Measurements from ENCODE around the gene RNF114. TPM values are rescaled to one million over a fixed set of nuclear protein-coding genes. Genes with fewer than 3 reads are reported as not detected.

RNF114 gene
- total and polyA plus RNA-seq, 10 of the 15 experiments (the other 5 are each of a cell fraction or from before 2014, with no cell fraction given): 28.0 to 82.3 (median 47.2) TPM

DNA sequence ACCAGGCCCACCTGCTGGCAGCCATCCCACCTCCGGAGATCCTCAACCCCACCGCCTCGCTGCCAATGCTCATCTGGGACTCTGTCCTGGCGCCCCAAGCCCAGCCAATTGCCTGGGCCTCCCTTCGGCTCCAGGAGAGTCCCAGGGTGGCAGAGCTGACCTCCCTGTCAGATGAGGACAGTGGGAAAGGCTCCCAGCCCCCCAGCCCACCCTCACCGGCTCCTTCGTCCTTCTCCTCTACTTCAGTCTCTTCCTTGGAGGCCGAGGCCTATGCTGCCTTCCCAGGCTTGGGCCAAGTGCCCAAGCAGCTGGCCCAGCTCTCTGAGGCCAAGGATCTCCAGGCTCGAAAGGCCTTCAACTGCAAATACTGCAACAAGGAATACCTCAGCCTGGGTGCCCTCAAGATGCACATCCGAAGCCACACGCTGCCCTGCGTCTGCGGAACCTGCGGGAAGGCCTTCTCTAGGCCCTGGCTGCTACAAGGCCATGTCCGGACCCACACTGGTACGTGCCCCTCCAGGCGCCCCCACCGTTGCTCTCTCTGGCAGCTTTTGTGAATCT, 47.7 kb downstream of the RNF114 start:
- no peak overlapping the region for H2AFZ ChIP-seq (ENCODE audit: control insufficient read depth, low read depth, low read length)
- no peaks in the 10 kb centered on the region for H3K9me3 ChIP-seq (replicated peaks; ENCODE audit: control insufficient read depth, insufficient read depth, low read length)
- CTCF ChIA-PET: interaction anchor here (0.6 to 14.7 kb wide), 3 partner anchors 15 to 186 kb away, joined by 3 to 369 read pairs (median 4); no protein-coding TSS in a partner anchor
- SMC1A ChIA-PET (ENCODE audit: uncharacterized antibody, unreplicated experiment): interaction anchor here (0.6 to 2.9 kb wide), 3 partner anchors 87 to 130 kb away, joined by 3 to 14 read pairs (median 3); no protein-coding TSS in a partner anchor
- no TSS peak for BruUV-seq (replicated peaks)
- no peak overlapping the region for H3K27ac ChIP-seq (ENCODE audit: control insufficient read depth, insufficient read depth)
- no peaks in the 10 kb centered on the region for H3K79me2 ChIP-seq (ENCODE audit: control insufficient read depth, insufficient read depth, low read length)
- RAD21 ChIA-PET (ENCODE audit: unreplicated experiment): interaction anchor here (11.4 kb wide), 1 partner anchor 85 kb away, joined by 234 read pairs; no protein-coding TSS in a partner anchor
- no peak overlapping the region for H3K9ac ChIP-seq (ENCODE audit: control insufficient read depth, insufficient read depth, low read length)
- H3K36me3 ChIP-seq (ENCODE audit: control insufficient read depth in 2 of 2, insufficient read depth in 2 of 2, low read length in 1 of 2): no peaks in the 10 kb centered on the region
- H3K27me3 ChIP-seq (replicated peaks in 1 of 2; ENCODE audit: control insufficient read depth in 2 of 2, insufficient read depth in 2 of 2, low read length in 1 of 2): no peaks in the 10 kb centered on the region
- TF ChIP-seq, protein P1, sequence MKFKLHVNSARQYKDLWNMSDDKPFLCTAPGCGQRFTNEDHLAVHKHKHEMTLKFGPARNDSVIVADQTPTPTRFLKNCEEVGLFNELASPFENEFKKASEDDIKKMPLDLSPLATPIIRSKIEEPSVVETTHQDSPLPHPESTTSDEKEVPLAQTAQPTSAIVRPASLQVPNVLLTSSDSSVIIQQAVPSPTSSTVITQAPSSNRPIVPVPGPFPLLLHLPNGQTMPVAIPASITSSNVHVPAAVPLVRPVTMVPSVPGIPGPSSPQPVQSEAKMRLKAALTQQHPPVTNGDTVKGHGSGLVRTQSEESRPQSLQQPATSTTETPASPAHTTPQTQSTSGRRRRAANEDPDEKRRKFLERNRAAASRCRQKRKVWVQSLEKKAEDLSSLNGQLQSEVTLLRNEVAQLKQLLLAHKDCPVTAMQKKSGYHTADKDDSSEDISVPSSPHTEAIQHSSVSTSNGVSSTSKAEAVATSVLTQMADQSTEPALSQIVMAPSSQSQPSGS (IDR thresholded peaks at IDR 0.05; ENCODE audit: low read length): no peak
- TF ChIP-seq, protein P2, sequence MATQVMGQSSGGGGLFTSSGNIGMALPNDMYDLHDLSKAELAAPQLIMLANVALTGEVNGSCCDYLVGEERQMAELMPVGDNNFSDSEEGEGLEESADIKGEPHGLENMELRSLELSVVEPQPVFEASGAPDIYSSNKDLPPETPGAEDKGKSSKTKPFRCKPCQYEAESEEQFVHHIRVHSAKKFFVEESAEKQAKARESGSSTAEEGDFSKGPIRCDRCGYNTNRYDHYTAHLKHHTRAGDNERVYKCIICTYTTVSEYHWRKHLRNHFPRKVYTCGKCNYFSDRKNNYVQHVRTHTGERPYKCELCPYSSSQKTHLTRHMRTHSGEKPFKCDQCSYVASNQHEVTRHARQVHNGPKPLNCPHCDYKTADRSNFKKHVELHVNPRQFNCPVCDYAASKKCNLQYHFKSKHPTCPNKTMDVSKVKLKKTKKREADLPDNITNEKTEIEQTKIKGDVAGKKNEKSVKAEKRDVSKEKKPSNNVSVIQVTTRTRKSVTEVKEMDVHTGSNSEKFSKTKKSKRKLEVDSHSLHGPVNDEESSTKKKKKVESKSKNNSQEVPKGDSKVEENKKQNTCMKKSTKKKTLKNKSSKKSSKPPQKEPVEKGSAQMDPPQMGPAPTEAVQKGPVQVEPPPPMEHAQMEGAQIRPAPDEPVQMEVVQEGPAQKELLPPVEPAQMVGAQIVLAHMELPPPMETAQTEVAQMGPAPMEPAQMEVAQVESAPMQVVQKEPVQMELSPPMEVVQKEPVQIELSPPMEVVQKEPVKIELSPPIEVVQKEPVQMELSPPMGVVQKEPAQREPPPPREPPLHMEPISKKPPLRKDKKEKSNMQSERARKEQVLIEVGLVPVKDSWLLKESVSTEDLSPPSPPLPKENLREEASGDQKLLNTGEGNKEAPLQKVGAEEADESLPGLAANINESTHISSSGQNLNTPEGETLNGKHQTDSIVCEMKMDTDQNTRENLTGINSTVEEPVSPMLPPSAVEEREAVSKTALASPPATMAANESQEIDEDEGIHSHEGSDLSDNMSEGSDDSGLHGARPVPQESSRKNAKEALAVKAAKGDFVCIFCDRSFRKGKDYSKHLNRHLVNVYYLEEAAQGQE (IDR thresholded peaks at IDR 0.05; ENCODE audit: low read depth, low read length): no peak
- no peak for TF ChIP-seq MYB (IDR thresholded peaks at IDR 0.05; ENCODE audit: borderline replicate concordance, low read depth, low read length)
- TF ChIP-seq, protein P3, sequence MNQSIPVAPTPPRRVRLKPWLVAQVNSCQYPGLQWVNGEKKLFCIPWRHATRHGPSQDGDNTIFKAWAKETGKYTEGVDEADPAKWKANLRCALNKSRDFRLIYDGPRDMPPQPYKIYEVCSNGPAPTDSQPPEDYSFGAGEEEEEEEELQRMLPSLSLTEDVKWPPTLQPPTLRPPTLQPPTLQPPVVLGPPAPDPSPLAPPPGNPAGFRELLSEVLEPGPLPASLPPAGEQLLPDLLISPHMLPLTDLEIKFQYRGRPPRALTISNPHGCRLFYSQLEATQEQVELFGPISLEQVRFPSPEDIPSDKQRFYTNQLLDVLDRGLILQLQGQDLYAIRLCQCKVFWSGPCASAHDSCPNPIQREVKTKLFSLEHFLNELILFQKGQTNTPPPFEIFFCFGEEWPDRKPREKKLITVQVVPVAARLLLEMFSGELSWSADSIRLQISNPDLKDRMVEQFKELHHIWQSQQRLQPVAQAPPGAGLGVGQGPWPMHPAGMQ (IDR thresholded peaks at IDR 0.05; ENCODE audit: borderline replicate concordance): no peak
- no peak for TF ChIP-seq KAT2A (conservative IDR thresholded peaks at IDR 0.05; ENCODE audit: control insufficient read depth, low read depth, low read length)
- TF ChIP-seq IKZF2 (IDR thresholded peaks at IDR 0.05): no peak
- no peaks in the 10 kb centered on the region for H4K20me1 ChIP-seq (ENCODE audit: control insufficient read depth, insufficient read depth)
- H3K4me3 ChIP-seq: no peak overlapping the region
- ATAC-seq (no peak), FAIRE-seq (no peak), DNase-seq (ENCODE audit: low read depth, low spot score) (no peak)
- in situ Hi-C loops (cut with MboI) (loop anchor here (5.0 kb wide), 2 partner anchors 88 to 183 kb away; no protein-coding TSS in a partner anchor), intact Hi-C loops (cut with micrococcal nuclease; ENCODE audit: unreplicated experiment) (no loop called here)
- H3K4me2 ChIP-seq (ENCODE audit: control insufficient read depth, insufficient read depth): no peak overlapping the region
- WGBS (ENCODE audit: insufficient coverage, insufficient replicate concordance, low lambda C conversion rate, missing lambda C conversion rate): 72% methylated on average over 17 of the region's 18 CpGs
- H3K4me1 ChIP-seq (ENCODE audit: control insufficient read depth, insufficient read depth, low read length): no peaks in the 10 kb centered on the region; the same call in 1 of the 2 replicates
- POLR2A ChIA-PET: interaction anchor here (0.6 to 0.9 kb wide), 2 partner anchors 13 to 36 kb away, joined by 3 to 4 read pairs; no protein-coding TSS in a partner anchor

All from GM12878 (cell line).